ENCODE data around the gene KLHL3.

KLHL3 gene

DNA sequence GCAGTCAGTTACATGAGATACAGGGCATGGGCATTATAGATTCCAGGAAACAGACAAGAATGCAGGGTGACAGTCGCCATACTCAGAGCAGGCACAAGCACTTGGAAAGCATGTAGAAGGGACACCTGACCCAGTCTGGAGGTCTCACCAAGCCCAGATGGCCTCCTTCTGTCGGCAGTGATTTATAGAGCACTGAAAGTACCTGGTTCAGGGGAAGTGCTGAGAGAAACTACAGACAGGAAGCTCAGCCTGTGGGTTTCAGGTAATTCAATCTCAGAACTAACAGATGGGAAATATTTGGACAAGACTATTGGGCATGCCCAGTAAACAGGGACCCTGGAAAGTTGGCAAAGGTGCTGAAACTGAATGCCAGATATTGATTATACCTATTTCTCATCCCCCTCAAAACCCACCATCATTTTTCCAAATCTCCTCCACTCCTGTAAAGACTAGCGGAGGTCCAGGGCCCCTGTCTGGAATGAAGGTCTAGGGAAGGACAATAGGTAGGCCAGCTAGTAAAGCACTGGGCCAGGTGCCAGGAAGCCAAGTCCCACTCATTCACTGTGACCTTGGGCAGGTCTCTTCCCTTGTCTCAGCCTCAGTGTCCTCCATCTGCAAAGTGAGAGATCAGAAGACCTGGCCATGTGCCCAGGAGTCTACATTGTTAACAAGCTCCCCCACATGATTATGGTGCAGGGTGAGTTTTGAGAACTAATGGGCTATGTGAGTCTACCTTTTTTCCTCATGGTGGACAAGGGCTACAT, 26.9 kb downstream of the KLHL3 start:
- no peak for DNase-seq (ENCODE audit: low read depth)

DNA sequence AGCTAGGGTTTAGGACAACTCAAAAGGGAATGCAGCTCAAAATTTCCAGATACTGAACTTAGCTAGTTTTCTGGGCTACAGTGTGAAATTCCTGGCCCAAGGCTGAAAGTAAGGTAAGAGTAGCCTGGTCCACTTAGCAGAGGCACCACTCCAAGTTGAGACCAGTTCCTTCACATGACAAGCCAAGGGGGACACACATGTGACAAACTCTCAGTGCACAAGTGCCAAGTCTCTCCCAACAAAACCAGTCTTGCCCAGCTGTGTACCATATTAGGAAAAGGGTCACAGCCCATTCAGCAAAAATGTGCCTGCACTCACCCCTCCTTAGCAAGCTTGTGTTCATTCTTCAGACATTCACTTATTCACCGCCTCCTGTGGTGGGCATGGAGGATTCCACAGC, 27.8 kb downstream of the KLHL3 start:
- no peak for DNase-seq (ENCODE audit: low read depth)

DNA sequence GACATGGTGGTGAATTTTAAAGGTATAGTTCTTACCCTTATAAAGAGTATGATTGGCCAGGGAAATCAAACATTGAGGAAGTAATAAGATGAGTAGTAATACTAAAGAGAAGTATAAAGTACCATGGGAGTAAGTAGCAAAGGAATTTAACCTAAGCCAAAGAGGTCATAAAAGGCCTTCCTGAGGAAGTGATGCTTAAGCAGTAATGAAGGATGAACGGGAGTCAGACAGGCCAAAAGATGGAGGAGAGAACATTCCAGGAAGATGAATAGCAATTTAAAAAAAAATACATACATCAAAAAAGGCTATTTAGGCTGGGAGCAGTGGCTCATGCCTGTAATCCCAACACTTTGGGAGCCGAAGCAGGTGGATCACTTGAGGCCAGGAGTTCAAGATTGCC, 29.0 kb downstream of the KLHL3 start:
- no peak for DNase-seq (ENCODE audit: low read depth)

DNA sequence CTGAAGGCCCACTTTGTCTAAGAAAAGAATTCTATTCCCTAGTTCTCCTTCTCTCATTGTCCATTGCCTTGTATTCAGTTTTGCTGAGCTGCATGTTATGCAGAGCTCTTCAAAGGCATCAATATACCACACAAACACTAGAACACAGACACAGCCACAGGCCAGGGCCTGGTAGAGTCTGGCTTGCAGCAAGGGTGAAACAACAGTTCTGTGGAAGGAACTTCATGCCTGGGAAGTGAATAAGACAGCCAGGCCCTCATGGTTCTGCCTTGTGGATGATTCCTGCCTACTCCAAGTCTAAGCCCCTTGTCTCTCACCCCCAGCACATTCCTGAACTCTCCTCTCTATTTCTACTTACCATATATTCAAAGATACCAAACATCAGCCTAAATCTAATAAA, 30.8 kb downstream of the KLHL3 start:
- no peak for DNase-seq (ENCODE audit: low read depth)

DNA sequence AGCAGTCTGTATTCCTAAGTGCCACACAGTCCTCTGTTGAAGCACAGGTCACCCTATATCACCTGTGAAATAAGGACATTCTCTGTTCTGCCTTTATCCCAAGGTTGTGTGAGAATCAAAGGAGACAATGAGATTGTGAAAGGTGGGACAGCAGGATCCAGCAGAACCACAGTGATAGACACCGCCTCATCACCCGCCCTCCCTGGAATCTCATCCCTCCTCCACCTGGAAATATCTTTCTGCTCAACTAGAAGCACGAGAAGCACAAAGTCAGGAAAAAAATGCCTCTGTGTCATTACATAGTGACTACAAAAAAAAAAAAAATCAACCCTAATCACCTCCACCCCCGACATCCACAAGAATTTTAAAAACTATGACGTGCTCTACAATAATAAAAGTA, 32.3 kb downstream of the KLHL3 start:
- DNase-seq (ENCODE audit: low read depth) = no peak

DNA sequence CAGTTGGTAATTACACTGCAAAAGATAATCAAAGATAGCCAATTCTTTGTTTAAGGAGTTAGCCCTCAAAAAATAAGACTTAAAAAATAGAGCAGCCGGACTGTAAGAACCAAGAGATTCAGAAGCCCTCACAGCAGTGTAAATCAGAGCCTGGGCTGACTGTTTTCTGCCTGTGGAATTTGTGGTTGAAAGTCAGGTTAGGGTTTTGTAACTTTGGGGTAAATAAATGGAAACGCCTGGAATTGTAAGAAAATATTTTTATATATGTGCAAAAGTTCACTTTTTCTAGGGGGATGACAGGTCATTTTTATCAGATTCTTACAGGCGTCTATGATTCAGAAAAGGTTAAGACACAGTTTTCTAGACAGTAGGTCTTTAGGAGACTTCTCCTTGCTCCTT, 35.6 kb downstream of the KLHL3 start:
- DNase-seq (ENCODE audit: low read depth) = no peak

DNA sequence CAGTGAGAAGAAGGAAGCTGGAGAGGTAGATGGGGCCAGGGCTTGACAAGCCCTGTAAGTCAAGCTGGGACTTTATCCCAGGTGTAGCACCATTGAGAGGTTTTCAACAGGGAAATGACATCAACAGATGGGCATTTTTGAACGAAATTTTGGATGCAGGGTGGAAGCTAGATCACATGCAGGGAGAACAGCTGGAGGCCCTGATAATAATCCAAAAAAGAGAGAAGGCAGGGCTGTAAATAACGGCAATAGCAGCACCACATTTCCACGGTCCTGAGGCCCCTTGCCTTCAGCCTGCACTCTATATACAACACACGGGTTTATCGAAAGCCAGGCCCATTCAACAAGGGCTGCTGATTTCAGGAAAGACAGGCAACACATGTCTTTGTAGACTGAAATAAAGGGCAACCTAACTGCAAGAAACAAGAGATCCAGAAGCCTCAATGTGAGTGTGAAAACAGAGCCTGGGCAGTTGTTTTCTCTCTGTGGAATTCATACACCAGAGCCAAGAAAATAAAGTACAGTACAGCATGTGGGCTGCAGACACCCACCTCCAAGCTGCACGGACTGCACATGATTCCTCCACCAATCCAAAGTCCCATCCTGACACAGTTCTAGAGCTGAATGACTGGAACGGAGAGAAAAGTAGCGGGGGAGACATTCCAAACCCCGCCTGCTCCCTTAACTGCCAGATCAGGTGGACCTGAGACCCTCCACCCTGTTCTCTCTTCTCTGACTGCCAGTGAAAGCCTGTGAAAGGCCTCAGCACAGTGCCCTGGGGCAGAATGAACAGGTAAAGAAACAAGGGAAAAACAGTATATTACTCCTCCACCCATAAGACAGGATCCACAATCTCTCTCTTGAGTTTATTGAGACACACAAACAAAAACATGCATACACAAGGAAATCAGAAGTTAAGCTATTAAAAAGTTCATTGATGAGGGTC, 36.3 kb downstream of the KLHL3 start:
- no peak for DNase-seq (ENCODE audit: low read depth)

DNA sequence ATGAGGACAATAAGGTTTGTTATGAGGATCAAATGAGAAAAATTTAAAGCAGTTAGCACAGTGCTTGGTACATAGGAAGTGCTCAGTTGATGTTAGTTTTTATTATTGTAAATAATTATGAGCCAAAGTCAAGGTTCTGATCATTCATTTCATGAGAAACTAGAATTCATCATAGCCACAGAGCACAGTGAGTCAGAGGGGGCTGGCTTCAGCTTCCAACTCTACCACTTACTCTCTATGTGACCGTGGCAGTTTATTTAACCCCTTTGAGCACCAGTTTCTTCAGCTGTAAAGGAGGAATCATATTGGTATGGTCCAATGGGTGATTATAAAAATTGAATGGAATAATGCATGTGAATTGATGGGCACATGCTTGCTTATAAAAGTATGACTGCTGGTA, 39.4 kb downstream of the KLHL3 start:
- DNase-seq (ENCODE audit: low read depth) = no peak

DNA sequence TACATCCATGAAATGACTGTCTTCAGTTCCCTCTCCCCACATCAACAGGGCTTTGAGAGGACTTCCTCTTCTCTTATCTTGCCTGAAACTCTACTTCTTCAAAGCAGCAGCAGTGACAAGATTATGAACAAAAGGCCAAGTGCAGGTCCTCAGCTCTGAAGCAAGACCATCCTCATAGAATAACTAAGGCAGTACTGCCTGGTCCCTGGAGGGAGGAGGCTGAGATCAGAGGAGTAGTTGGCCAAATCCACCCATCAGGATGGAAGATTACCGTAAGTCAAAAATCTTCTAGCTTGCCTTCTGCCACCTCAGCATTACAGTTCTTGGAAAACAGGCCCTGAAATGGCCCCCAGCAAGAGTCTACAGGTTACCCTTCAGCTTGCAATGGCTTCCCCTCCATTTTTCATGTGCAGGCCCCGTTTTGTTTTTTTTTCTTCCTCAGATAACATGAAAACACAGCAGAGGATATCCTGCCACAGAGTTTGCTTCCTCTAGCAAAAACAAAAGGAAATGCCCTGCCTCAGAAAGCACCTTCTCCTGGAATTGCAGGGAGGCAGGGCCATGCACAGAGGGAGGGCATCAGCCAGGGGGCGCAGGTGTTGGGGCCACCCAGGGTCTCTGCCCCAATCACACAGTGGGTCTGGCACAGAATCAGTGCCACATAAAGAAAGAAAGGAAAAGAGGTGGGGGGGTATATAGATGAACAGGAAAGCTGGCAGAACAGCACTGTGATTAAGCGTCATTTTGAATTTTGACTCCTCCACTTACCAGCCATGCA, 40.0 kb downstream of the KLHL3 start:
- DNase-seq (ENCODE audit: low read depth) = no peak

DNA sequence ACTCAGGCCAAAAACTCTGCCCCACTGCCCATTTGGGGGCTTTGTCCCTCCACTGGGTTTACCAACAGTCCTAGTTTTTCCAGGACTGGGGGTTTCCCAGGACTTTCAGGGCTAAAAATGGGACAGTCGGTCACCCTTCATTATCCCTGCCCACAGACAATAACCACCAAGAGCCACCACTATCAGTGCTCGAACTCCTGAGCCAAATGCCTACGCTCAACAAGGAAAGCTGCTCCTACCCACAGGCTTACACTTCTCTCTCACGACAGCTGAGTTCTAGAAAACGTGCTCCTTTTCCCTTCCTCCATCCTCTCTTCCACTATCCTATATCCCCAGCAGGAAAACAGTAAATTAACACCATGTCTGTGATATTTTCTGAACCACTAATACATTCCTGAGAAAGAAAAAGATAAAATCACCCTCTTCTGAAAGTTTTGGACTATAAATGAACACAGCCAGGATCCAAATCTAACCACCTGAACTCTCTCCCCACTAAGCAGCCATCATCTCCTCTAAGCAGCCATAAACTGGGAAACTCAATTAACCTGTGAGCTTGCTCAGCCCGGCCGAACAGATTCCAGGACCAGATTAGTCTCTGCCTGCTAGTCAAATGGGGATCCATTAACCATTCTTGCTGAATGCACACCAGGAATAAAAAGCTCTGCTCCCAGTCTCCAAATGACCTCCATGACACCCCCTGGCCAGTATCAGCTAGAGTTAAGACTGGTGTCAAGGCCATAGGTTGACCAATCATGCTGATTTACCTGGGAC, 41.8 kb downstream of the KLHL3 start:
- no peak for DNase-seq (ENCODE audit: low read depth)

DNA sequence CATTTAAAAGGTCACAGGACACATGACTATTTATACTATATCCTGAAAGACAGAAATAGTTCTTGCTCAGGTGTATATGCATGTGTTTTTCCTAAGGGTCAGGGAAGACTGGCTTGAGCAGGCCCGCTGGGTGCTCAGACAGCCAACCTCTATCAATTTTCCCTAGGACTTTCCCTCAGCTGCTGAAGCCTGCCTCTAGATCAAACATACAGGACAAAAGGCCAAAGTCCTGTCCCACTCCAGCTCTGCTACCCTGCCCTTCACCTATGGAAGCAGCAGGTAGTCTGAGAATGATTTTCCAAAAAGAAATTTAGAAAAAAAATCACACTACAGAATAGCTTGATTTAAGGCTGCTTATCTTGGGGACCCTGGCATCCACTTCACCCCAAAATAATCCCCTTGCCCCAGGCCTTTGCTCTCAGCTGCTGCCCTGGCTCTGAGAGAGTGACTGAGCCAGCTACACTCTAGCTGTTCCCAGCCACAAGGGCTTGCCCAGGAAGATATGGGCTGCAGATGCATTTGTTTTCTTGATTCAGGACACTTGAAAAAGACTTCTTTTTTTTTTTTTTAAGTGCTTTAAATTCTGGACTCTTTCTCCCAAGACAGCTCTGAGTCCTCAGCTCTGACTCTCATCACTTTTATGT, 42.5 kb downstream of the KLHL3 start:
- no peak for DNase-seq (ENCODE audit: low read depth)

DNA sequence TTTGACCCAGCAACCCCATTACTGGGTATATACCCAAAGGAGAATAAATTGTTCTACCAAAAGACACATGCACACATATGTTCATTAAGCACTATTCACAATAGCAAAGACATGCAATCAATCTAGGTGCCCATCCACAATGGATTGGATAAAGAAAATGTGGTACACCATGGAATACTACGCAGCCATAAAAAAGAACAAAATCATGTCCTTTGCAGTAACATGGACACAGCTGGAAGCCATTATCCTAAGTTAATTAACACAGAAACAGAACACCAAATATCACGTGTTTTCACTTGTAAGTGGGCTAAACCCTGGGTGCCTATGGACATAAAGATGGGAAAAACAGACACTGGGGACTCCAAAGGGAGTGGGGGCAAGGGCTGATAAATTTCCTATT, 46.6 kb downstream of the KLHL3 start:
- DNase-seq (ENCODE audit: low read depth) = no peak

DNA sequence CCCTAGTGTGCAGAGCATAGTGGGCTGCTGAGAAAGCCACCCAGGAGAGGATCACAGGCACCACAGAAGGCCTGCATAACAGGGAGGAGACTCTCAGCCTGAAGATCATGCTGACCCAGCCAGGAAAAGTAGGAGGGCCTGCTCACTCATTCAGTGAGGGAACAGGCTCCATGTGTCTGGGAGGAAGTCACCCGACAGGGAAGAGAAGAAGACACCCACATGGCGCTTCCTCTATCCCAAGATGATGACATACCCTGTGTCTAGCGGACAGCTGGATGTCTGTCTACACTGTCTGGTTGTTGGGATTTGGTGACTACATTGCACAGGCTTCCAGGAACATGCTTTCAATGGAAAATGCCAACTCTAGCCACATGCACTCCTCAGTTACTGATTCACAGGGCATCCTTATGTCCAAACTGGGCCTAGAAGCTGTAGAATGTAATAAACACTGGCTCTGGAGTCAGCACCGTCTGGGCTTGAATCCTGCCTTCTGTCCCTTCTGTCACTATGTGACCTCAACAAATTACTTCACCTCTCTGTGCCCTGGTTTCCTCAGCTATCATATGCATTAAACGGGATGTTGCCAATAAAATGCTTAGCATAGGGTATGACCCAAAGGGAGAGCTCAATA, 47.6 kb downstream of the KLHL3 start:
- no peak for DNase-seq (ENCODE audit: low read depth)

DNA sequence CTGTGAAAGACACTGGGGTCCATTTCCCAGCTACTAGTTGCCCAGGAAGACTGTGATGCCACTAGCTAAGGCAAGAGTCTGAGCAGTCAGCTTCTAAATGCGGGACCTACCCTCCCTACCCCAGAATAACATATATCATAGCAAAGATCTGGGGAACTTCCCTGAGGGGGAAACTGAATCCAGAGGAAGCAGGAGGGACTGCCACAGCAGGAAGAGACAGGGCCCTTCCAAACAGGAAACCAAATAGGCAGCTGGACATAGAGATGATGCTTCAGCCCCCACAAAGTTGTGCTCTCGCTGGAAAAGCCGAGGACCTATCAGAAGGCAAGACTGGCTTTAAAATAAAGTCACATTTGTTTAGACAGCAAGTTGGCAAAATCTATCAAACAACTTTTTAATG, 51.1 kb downstream of the KLHL3 start:
- DNase-seq (ENCODE audit: low read depth) = no peak

DNA sequence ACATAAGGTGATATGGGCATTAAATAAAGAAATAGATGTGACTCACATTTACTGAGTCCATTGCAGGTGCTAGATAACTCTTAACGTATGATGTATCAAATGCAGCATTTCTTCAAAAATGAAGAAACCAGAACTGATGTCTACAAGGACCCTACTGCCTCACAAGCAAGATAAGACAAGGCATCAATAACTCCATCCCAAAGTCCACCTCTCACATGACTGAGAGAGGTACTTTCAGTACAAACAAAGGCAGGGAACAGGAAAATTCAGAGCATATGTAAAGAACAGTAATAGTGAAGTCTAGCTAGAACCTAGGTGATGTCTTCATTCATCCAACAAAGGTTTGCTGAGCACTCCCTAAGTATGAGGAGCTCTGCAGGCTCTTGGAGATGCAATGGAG, 54.7 kb downstream of the KLHL3 start:
- no peak for DNase-seq (ENCODE audit: low read depth)

DNA sequence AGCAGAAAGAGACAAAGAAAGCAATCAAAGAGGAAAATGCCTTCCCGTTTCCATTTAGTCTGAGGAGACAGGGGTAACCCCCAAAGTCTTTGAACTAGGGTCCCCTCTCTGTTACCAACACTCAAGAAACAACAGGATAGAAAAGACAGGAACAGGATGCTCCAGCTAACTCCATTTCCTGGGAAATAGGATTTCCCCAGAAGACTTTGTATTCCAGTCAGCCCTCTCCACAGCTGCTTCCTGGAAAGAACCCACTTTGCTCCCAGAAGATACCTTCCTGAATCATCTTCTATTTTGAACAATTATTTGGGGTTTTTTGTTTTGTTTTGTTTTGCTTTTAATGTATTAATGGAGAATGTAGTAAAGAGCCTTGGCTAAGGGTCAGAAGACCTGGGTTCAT, 56.0 kb downstream of the KLHL3 start:
- DNase-seq (ENCODE audit: low read depth) = no peak

DNA sequence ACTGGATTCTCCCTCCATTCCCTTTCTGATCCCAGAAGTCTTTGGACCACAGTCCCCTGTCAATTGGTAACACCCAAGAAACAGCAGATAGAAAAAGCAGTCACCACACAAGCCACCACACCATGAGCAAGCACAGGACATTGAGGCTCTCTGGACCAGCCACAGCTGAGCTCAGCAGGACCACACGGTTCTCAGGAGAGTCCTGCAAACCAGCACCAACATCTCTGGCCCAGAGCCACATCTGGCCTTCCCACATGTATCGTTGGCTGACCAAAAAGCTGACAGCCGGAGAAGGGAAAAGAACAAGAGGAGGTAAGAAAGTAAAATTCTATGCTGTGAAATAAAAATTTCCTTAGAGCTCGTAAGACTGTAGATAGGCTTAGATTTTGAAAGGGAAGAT, 56.7 kb downstream of the KLHL3 start:
- no peak for DNase-seq (ENCODE audit: low read depth)

DNA sequence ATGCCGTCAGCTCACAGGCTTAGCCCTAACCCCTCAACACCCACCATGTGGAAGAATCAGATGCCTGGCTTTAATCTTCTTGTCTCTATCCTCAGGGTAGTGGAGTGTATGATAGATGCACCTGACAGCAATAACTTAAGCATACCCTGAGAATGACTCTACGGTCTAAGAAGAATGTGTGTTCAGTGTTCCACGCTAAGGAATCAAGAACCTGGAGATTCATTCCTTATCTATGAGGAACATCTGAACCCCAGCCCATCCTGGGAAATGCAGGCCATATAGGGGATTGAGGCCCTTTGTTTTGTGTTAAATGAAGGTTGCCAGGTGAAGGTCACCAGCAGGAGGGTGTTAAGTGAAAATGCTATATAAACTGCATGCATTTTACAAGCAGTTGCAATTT, 63.0 kb downstream of the KLHL3 start:
- no peak for DNase-seq (ENCODE audit: low read depth)

DNA sequence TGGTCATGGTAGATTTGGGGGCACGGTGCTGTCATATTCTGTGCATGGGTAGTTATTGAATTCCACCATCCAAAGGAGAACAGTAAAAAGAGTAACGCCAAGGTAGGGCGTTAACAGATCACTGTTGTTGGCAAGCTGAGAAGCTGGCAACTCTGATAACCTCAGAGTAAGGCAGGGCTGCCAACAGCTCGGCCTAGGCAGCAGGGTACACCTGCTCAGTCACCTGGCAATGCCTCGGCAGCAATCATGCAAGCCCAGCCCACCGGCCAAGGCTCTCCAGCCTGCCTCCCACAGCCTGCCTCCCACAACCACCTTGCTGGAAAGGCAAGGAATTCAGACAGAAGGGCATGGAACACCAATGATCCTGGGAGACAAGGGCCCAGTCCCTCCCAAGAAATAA, 63.9 kb downstream of the KLHL3 start:
- no peak for DNase-seq (ENCODE audit: low read depth)

DNA sequence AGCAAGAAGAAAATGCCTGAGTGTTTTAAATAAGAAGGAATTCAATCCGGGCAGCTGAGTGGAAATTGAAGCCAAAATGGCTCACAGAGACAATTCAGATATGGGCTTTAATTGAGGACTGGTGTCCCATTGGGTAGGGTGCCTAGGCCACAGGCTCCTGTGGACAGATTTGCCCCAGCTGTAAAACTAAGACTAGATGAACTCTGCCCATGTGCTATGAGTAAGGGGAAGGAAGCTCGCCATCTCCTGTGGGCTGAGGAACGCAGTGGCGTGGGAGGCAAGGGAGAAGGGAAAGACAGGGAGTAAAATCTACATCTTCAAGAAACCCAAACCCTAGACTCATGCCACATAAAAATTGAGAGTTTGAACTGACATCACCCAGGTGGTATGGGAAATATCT, 66.1 kb downstream of the KLHL3 start:
- no peak for DNase-seq (ENCODE audit: low read depth)

DNA sequence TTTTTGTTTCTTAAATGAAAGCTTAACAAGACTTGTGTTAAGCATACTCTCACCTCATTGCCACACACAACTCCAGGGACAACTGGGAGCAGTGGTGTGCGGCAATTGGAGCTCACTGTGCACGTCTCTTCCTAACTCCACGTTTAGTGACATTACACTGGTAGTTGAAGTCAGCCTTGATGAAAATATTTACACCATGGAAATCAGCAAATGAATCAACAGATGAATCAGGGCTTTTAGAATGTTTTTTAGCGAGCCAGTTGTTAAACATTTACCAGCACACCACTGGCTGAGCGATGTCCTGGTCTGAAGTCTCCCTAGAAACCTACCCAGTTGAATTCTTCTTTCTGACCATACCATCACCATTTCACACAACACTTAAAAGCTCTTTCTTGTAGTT, 67.3 kb downstream of the KLHL3 start:
- DNase-seq (ENCODE audit: low read depth) = no peak
